Ectodermal cell (in vitro differentiated cells): Measurements from ENCODE around the gene SLCO3A1.

Experiments
- H3K27ac ChIP-seq: 2 replicates; pipeline ENCODE4 v1.7.0; 2013; ENCODE audit warnings: mild to moderate bottlenecking, low read depth, low read length; ENCODE audit not compliant: insufficient read depth, poor library complexity, severe bottlenecking
- H3K27me3 ChIP-seq: 2 replicates; pipeline ENCODE4 v1.7.0; 2013; ENCODE audit warnings: mild to moderate bottlenecking, low read length; ENCODE audit not compliant: insufficient read depth, control insufficient read depth, poor library complexity, severe bottlenecking
- H3K36me3 ChIP-seq: one replicate; pipeline ENCODE4 v1.7.0; 2013; ENCODE audit warnings: low read length; ENCODE audit not compliant: control insufficient read depth, insufficient read depth
- H3K4me1 ChIP-seq: one replicate; pipeline ENCODE4 v1.7.0; 2013; ENCODE audit warnings: low read length; ENCODE audit not compliant: control insufficient read depth, insufficient read depth
- H3K4me3 ChIP-seq: 2 replicates; pipeline ENCODE4 v1.7.0; 2013; ENCODE audit warnings: low read depth, low read length, control low read depth; ENCODE audit not compliant: insufficient read depth
- H3K9me3 ChIP-seq: 2 replicates; pipeline ENCODE4 v1.7.0; 2013; ENCODE audit warnings: mild to moderate bottlenecking, low read length, moderate library complexity; ENCODE audit not compliant: control insufficient read depth
- WGBS, 2 experiments: methylation state at CpG; one replicate each; pipeline ENCODE4 v1.1.7; 2013; ENCODE audit warnings: missing lambda C conversion rate in 2 of 2; 5-methylcytosine and 5-hydroxymethylcytosine counted together

SLCO3A1 gene

DNA sequence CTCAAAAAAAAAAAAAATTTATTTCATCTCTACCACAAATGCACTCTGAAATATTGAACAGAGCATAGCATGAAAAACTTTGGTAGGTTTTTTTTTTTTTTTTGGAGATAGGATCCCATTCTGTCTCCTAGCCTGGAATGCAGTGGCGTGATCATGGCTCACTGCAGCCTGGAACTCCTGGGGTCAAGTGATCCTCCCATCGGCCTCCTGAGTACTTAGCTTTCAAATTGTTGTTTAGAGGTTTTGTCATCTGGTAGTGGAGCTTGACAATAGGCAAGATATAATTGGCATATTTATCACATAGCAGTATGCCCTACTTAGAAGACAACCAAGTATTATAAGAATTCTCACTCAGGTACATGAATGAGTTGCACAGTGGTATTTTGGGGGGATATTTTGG lies 306.0 kb downstream of the SLCO3A1 start:
- no peaks in the 10 kb centered on the region for H3K27me3 ChIP-seq
- H3K4me3 ChIP-seq, result no peak overlapping the region
- H3K4me1 ChIP-seq, result peaks cover 36% of the 10 kb centered on the region
- no peaks in the 10 kb centered on the region for H3K36me3 ChIP-seq
- no peaks in the 10 kb centered on the region for H3K9me3 ChIP-seq
- WGBS, 2 experiments, result 39 to 69% methylated on average over 2 of the region's 2 CpGs
- H3K27ac ChIP-seq, result no peak overlapping the region

DNA sequence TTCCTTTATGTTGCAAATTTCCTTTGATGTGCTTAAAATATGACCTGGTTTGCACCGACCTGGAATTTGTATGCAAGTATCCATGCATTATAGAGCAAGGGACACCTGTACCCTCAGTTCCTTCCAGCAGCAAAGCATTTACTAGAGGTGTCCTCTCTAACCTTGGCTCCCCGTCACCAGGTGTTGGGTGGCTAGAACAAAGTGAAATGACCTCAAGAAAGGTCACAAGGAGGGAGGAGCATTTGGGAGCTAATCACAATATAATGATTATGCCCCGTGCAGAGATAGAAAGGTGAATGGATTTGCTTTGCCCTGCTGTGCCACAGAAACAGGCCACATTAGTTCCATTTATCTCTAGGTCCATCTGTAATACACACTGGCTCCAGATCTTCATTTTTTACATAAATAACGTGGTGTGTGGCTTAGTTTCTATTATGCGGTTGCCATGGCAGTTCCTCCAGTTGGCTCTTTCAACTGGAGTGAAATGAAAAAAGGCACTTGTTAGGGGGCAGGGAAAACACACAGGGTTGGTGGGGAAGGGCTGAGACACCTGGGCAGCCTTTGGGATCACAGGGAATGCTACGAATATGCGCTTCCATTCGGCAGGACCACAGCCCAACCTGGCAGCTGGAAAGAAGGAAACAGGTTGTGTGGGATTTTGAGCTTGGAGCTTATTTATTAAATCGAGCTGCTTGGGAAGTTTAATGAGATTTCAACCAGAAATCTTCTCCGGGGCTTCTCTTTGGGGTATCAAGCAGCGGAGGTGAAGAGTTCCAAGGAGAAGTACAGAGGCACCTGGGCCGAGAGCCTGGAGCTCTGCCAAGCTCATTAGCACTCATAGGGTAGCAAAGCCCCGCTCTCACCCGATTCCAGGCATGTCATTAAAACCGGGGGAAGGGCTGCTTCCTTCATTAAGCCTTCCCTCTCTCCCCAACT lies 306.7 kb downstream of the SLCO3A1 start:
- Histone ChIP-seq H3K36me3 (no peaks in the 10 kb centered on the region), H3K27me3 (no peaks in the 10 kb centered on the region), H3K4me1 (peaks cover 43% of the 10 kb centered on the region), H3K4me3 (no peak overlapping the region), H3K9me3 (no peaks in the 10 kb centered on the region), H3K27ac (no peak overlapping the region)
- 61% methylated on average over 15 of the region's 15 CpGs for WGBS, 2 experiments

DNA sequence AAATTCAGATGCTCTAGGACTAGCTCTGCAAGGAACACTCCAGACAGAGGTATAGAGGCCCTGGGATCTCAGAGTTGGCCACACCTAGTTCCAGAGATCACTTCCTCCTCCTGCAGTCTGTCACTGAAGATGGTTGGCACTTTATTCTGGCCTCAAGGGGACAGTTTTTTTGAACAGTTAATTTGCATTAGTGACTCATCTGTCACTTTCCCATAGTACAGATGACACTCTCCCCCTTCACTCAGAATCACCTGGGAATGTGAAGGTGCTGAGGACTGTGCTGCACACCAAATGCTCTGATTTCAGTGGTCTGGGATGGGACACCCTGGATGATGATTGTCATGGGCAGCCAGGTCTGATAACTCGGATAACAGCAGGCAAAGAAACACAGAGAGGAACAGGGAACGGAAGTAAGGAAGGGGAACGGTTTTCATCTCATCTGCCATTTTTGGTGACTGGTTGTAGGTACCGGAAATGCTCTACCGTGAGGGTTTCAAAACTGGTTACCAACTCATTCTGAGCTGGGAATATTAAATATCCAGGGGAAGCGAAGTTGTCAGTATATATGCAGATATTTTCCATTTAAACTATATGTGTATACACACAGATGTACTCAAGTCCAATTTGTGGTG lies 307.6 kb downstream of the SLCO3A1 start:
- Histone ChIP-seq H3K4me1 (peaks cover 51% of the 10 kb centered on the region), H3K36me3 (no peaks in the 10 kb centered on the region), H3K27me3 (no peaks in the 10 kb centered on the region), H3K9me3 (no peaks in the 10 kb centered on the region), H3K4me3 (no peak overlapping the region), H3K27ac (no peak overlapping the region)
- 95 to 97% methylated on average over 5 to 6 of the region's 6 CpGs for WGBS, 2 experiments

DNA sequence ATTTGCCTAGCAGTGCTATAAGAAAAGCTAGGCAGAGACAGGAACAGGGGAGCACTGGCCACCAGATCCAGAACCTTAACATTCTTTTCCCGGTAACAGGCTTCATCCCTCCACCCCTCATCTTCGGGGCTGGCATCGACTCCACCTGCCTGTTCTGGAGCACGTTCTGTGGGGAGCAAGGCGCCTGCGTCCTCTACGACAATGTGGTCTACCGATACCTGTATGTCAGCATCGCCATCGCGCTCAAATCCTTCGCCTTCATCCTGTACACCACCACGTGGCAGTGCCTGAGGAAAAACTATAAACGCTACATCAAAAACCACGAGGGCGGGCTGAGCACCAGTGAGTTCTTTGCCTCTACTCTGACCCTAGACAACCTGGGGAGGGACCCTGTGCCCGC lies 309.1 kb downstream of the SLCO3A1 start:
- no peak overlapping the region for H3K27ac ChIP-seq
- H3K4me1 ChIP-seq, result peaks cover 58% of the 10 kb centered on the region
- H3K9me3 ChIP-seq, result no peaks in the 10 kb centered on the region
- no peak overlapping the region for H3K4me3 ChIP-seq
- WGBS, 2 experiments, result 96 to 97% methylated on average over 17 of the region's 17 CpGs
- H3K27me3 ChIP-seq, result no peaks in the 10 kb centered on the region
- no peaks in the 10 kb centered on the region for H3K36me3 ChIP-seq

DNA sequence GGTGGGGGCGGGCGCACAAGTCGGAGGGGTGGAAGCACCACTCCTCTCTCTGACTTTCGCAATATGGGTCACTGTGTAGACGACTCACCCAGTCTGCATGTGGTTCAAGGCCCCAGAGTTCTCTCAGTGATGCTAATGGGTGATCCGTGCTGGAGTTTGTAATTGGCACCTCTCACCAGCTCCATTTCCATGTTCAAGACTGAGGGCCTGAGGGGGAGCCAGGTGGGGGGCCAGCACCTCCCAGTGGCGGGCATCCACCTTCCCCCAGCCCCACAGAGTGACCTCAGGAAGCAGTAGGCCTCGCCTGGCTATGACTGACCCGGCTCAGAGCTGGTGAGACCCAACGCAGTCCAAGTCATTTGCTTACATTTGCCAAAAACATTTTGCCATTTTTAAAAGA lies 310.1 kb downstream of the SLCO3A1 start:
- Histone ChIP-seq H3K4me3 (no peak overlapping the region), H3K4me1 (peaks cover 49% of the 10 kb centered on the region), H3K27ac (no peak overlapping the region), H3K9me3 (no peaks in the 10 kb centered on the region), H3K36me3 (no peaks in the 10 kb centered on the region), H3K27me3 (no peaks in the 10 kb centered on the region)
- WGBS, 2 experiments, result 78 to 84% methylated on average over 10 of the region's 10 CpGs

DNA sequence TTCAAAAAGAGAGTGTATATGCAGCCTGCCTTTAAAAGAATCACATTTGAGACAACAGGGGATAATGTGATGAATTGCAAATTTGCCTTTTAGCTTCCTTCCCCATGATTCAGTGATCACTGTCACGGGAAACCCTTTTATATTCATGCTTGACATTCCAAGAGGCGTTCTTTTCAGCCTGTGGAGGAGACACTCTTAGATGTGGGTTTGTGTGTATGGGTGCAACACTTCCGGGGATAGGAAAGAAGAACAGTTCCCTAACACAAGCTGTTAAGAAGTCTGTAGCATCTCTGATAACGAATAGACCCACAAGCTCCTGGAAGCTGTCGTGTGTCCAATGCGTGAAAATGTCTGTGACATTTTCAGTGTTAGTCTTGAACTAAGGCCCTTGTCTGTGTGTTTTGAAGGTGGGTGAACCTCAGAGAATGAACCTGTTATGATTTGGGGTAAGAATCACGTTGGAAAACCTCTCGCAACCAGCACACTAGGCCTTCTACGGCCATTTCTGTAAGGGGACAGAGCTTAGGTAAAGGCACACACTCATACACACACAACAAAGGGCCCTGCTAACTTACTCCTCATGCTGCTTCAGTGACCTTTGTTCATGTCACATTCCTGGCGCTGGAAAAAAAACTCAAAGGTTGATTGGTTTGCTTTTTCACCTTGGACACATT lies 311.0 kb downstream of the SLCO3A1 start:
- H3K27ac ChIP-seq, result peak overlapping the region; percentile 27
- H3K27me3 ChIP-seq, result no peaks in the 10 kb centered on the region
- H3K36me3 ChIP-seq, result no peaks in the 10 kb centered on the region
- H3K4me3 ChIP-seq, result no peak overlapping the region
- WGBS, 2 experiments, result 48 to 53% methylated on average over 10 of the region's 10 CpGs
- peaks cover 48% of the 10 kb centered on the region for H3K4me1 ChIP-seq
- H3K9me3 ChIP-seq, result no peaks in the 10 kb centered on the region

DNA sequence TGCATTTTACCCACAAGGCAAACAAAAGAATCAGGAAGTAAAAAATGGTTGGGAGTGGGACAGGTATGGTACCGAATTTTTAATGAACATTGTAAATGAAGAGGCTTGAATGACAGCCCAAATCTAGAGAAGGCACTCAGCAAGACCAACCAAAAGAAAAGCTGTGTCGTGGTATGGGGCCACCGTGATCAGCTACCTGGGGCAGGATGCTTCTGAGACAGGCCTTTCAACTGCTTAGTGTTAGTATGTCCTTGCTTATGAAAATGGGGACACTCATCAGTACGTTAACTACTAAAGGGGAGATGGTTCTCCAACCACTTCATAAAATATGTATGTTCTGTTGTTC lies 311.5 kb downstream of the SLCO3A1 start:
- WGBS, 2 experiments, result 33 to 46% methylated on average over 4 of the region's 4 CpGs
- Histone ChIP-seq H3K9me3 (no peaks in the 10 kb centered on the region), H3K27me3 (no peaks in the 10 kb centered on the region), H3K27ac (no peak overlapping the region), H3K4me1 (peaks cover 43% of the 10 kb centered on the region), H3K4me3 (no peak overlapping the region), H3K36me3 (no peaks in the 10 kb centered on the region)

DNA sequence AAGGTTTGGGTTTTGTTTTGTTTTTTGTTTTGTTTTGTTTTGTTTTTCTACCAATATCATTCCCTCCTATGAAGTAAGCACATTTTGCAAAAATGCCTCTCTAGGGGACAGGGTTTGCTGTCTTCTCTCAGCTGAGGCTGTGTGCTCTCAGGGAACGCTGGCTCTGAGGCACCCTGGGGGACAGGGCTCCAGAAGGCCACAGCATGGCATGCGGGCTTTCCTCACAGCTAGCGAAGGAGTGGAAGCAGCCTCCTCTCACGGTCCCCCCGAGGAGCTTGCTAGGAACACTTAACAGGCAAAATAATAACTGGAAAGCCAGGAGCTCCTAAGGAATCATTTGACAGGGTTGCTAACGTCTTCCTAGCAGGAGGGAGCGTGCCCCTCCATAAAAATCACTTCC lies 312.5 kb downstream of the SLCO3A1 start:
- H3K27ac ChIP-seq, result no peak overlapping the region
- no peak overlapping the region for H3K4me3 ChIP-seq
- no peaks in the 10 kb centered on the region for H3K27me3 ChIP-seq
- H3K4me1 ChIP-seq, result peaks cover 32% of the 10 kb centered on the region
- H3K9me3 ChIP-seq, result no peaks in the 10 kb centered on the region
- 47 to 51% methylated on average over 7 of the region's 7 CpGs for WGBS, 2 experiments
- H3K36me3 ChIP-seq, result no peaks in the 10 kb centered on the region

DNA sequence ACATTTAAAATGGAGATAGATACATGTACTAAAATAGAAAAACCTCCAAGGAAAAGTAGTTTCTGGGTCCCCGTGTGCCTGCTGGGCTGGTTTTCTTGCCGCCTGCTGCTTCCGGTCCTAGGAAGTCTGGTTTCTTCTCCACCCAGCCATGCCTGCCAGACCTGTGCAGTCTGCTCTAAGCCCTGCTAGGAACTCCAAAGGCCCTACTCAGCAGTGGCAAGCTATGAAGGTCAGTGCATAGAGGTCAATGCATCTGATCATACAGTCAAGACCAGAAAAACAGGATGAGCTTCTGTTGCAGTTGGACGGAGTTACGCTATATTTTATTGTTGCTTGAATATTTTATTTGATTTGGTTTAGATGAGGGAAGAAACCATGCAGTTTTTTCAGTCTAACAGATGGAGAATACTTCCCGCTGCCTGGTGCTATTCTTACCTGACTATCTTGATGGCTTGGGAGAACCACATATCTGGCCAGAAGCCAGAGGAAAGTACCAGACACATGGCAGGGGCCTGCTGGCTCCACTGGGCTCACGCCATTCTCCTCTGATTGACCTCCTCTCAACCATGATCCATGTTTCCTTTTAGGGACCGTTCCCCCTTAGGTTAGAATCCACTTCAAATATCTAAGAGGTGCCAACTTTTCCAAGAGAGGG lies 313.4 kb downstream of the SLCO3A1 start:
- H3K36me3 ChIP-seq, result no peaks in the 10 kb centered on the region
- whole genome bisulfite sequencing, 2 experiments, result 95% methylated on average over 8 of the region's 8 CpGs
- no peak overlapping the region for H3K27ac ChIP-seq
- H3K4me1 ChIP-seq, result peaks cover 31% of the 10 kb centered on the region
- no peaks in the 10 kb centered on the region for H3K27me3 ChIP-seq
- H3K9me3 ChIP-seq, result no peaks in the 10 kb centered on the region
- H3K4me3 ChIP-seq, result no peak overlapping the region

DNA sequence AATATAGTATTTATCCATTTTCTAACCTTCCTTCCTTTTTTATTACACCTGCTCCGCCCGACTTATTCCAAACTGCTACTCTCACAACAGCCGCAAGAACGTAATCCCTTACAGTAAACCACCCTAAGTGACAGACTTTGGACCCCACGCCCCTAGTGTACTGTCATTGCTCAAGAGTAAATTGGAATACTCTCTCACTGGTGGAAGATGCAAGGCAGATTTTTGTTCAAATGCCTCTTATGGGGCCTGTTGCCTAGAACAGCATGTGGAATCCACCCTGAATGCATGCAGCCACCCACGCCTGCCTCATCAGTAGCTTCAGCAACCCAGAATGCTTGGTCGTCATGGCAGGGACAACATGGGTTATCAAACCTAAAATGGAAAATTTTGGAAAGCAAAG lies 313.9 kb downstream of the SLCO3A1 start:
- H3K9me3 ChIP-seq, result no peaks in the 10 kb centered on the region
- H3K27me3 ChIP-seq, result no peaks in the 10 kb centered on the region
- no peaks in the 10 kb centered on the region for H3K36me3 ChIP-seq
- H3K27ac ChIP-seq, result no peak overlapping the region
- H3K4me3 ChIP-seq, result no peak overlapping the region
- peaks cover 31% of the 10 kb centered on the region for H3K4me1 ChIP-seq
- 92 to 96% methylated on average over 7 of the region's 7 CpGs for WGBS, 2 experiments
